HG02840 (cell line): Measurements from ENCODE around the gene KLK7.

Experiments
- ATAC-seq: cut with Tn5 transposase; IDR thresholded peaks from one replicate; pipeline ENCODE4 v1.9.1; 2021; ENCODE audit warnings: mild to moderate bottlenecking, moderate library complexity, moderate number of reproducible peaks; ENCODE audit not compliant: unreplicated experiment, low FRiP score

KLK7 gene

GRCh38 chr19:50943074-50943828, 40.5 kb downstream of the KLK7 start:
- no peak for ATAC-seq

DNA sequence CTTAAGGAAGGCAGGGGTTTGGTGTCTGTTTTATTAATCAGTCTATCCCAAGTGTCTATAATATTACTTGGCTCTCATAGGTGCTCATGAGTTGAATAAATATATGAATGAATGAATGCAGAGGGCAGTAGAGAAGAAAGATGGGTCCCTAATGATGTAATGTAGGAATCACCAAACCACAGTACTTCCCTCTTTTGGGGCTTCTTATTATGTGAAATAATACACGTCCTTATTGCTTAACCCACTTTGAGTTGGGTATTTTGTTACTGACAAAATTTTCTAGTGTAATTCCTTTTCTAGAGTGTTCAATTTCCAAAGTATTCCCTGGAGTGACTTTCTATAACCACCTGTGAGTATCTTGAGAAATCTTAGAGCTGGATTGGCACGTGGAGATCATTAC, 44.1 kb downstream of the KLK7 start:
- no peak for ATAC-seq

DNA sequence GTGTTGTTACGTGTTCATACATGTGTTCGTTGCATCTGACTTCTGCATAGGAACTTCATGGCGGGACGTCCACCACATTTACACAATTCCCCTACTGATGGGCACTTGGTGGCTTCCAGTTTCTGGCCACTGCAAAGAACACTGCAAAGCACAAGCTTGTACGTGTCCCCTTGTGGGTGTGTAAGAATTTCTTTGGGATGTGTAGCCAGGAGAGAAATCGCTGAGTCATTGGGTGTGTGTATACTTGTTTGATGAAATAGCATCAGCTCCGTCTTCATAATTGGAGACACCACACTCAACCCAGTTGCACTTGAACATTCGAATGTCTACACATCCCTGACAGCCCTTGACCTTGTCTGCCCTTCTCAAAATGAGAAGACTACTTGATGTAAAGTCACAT, 50.1 kb downstream of the KLK7 start:
- ATAC-seq, result no peak

DNA sequence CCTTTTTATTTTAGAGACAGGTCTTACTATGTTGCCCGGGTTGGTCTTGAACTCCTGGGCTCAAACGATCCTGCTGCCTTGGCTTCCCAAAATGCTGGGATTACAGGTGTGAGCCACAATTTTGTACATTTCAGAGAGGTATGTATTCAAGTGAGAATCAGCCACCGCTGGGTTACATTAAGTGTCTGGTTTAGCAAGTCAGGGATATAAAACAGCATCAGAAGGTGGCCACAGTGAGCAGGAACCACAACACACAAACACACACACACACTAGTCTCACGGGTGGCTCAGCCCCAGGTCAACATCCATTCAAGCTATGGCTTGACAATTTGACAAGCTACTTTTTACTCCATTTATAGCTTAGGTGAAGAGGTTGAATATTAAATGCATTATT, 51.0 kb downstream of the KLK7 start:
- ATAC-seq, result no peak

DNA sequence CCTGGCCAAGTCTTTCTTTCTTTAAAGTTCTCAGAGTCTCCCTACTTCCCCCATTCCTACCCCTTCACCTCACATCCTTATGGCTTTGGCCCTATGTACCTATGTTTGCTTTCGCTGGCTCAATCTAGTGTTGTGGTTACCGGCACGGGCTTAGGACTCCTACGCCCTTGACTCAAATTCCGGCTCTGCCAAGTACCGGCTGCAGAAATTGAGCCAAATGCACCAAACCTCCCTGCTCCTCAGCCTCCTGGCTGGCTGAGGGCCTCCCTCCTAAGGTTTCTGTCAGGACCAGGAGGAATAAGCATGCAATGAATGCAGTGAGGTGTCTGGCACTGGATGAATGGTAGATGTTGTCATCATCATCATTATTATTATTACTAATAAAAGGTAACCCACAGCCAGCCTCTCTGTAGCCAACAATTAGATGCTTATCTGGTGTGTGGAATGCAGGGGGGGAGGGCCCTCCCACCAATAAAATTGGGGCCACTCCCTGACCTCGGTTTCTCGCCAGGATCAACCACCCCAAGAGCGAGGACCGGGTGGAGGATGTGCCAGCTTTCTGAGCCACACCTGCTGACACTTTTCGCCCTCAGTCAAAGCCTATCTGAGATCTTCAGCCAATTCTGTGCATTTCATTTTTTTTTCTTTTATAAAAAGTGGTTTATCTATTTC, 51.6 kb downstream of the KLK7 start:
- ATAC-seq, result no peak

GRCh38 chr19:50931023-50931422, 52.7 kb downstream of the KLK7 start:
- ATAC-seq, result no peak

DNA sequence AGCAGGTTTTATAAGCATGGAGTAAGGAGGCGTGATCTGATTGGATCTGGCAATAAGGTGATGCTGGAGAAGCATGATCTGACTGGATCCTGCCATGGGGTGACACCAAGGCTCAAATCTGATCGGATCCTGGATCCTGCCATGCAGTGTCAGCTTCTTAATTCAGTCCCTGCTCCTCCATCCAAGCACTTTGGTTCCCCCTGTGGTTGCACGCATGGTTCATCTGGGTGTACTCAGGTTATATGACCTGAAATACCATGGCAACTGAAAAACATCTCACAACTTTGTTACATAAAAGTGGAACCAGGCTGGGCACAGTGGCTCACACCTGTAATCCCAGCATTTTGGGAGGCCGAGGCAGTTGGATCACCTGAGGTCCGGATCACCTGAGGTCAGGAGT, 54.9 kb downstream of the KLK7 start:
- no peak for ATAC-seq
